OCI-M2 (cell line): ENCODE data around the gene CMC2.

ENCODE experiments used
- DNase-seq: peaks from one replicate; lab custom pipeline; 2025; ENCODE audit not compliant: unreplicated experiment; lab: John Stamatoyannopoulos, UW

The CMC2 gene

GRCh38 chr16:81003610-81004460, 2.9 kb downstream of the CMC2 start:
- DNase-seq: no peak

GRCh38 chr16:81003064-81003463, 3.6 kb downstream of the CMC2 start:
- no peak for DNase-seq

GRCh38 chr16:81001330-81001729, 5.4 kb downstream of the CMC2 start:
- no peak for DNase-seq

GRCh38 chr16:81000873-81001272, 5.8 kb downstream of the CMC2 start:
- DNase-seq: no peak

GRCh38 chr16:80997964-80998620, 8.6 kb downstream of the CMC2 start:
- no peak for DNase-seq

GRCh38 chr16:80997139-80997798, 9.4 kb downstream of the CMC2 start:
- no peak for DNase-seq

GRCh38 chr16:80996688-80997138, 10.0 kb downstream of the CMC2 start:
- DNase-seq: no peak

GRCh38 chr16:80994451-80994850, 12.2 kb downstream of the CMC2 start:
- DNase-seq: no peak

- no peak for DNase-seq
Observed at GRCh38 chr16:80993834-80994233, 12.9 kb downstream of the CMC2 start.

GRCh38 chr16:80993307-80993706, 13.4 kb downstream of the CMC2 start:
- DNase-seq: no peak

- no peak for DNase-seq
Observed at GRCh38 chr16:80992676-80993293, 13.9 kb downstream of the CMC2 start.

GRCh38 chr16:80991792-80992430, 14.8 kb downstream of the CMC2 start:
- DNase-seq: no peak

- no peak for DNase-seq
Observed at GRCh38 chr16:80990978-80991377, 15.7 kb downstream of the CMC2 start.

- DNase-seq: no peak
Observed at GRCh38 chr16:80990577-80990976, 16.1 kb downstream of the CMC2 start.

- DNase-seq: no peak
Observed at GRCh38 chr16:80989801-80990200, 16.9 kb downstream of the CMC2 start.

GRCh38 chr16:80988756-80989155, 17.9 kb downstream of the CMC2 start:
- no peak for DNase-seq

GRCh38 chr16:80986557-80986956, 20.1 kb downstream of the CMC2 start:
- no peak for DNase-seq

GRCh38 chr16:80985611-80986010, 21.1 kb downstream of the CMC2 start:
- DNase-seq: no peak

GRCh38 chr16:80984124-80984892, 22.4 kb downstream of the CMC2 start:
- no peak for DNase-seq

- no peak for DNase-seq
Observed at GRCh38 chr16:80982646-80983045, 24.0 kb downstream of the CMC2 start.
